GM10266 (cell line): ENCODE measurements around the gene FGL2.

Source experiments
- DNase-seq: peaks from one replicate; pipeline ENCODE4 v3.0.0; 2012; ENCODE audit errors: extremely low spot score
- TF ChIP-seq, protein P1 (sequence below): IDR thresholded peaks from 2 replicates; pipeline ENCODE4 v1.5.1; 2012; ENCODE audit warnings: mild to moderate bottlenecking, low read depth; ENCODE audit not compliant: control insufficient read depth, insufficient read depth; ENCODE audit errors: missing control alignments

The FGL2 gene, protein sequence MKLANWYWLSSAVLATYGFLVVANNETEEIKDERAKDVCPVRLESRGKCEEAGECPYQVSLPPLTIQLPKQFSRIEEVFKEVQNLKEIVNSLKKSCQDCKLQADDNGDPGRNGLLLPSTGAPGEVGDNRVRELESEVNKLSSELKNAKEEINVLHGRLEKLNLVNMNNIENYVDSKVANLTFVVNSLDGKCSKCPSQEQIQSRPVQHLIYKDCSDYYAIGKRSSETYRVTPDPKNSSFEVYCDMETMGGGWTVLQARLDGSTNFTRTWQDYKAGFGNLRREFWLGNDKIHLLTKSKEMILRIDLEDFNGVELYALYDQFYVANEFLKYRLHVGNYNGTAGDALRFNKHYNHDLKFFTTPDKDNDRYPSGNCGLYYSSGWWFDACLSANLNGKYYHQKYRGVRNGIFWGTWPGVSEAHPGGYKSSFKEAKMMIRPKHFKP

DNA sequence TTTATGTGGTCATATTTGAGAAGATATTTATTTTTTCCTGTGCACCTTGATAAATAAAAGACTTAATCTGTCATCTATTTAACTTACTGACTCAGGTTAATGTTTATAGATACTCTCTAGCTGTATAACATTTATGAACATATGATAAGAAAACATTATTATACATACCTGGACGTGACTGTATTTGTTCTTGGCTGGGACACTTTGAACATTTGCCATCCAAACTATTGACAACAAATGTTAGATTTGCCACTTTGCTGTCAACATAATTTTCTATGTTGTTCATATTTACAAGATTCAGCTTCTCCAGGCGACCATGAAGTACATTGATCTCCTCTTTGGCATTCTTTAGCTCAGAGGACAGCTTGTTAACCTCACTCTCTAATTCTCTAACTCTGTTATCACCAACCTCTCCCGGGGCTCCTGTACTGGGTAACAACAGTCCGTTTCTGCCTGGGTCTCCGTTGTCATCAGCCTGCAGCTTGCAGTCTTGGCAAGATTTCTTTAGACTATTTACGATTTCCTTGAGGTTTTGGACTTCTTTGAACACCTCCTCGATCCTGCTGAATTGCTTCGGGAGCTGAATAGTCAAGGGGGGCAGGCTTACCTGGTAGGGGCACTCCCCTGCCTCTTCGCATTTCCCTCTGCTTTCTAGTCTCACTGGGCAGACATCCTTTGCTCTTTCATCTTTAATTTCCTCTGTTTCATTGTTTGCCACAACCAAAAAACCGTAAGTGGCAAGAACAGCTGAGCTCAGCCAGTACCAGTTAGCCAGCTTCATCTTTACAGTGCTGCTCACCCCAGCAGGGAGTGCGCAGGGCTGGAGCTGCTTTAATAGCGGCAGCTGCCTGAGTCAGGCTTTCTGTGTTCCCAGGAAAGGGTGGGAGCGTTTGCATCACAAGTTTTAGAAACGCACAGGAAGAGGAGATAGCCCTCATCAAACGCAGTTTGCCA, at the start of gene FGL2:
TSS of gene FGL2 (minus strand) at position 807 of the 954 bp plus-strand sequence. CDS start at position 781, 26 bp downstream.
- TF ChIP-seq, protein P1, sequence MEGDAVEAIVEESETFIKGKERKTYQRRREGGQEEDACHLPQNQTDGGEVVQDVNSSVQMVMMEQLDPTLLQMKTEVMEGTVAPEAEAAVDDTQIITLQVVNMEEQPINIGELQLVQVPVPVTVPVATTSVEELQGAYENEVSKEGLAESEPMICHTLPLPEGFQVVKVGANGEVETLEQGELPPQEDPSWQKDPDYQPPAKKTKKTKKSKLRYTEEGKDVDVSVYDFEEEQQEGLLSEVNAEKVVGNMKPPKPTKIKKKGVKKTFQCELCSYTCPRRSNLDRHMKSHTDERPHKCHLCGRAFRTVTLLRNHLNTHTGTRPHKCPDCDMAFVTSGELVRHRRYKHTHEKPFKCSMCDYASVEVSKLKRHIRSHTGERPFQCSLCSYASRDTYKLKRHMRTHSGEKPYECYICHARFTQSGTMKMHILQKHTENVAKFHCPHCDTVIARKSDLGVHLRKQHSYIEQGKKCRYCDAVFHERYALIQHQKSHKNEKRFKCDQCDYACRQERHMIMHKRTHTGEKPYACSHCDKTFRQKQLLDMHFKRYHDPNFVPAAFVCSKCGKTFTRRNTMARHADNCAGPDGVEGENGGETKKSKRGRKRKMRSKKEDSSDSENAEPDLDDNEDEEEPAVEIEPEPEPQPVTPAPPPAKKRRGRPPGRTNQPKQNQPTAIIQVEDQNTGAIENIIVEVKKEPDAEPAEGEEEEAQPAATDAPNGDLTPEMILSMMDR: no peak
- no peak for DNase-seq

DNA sequence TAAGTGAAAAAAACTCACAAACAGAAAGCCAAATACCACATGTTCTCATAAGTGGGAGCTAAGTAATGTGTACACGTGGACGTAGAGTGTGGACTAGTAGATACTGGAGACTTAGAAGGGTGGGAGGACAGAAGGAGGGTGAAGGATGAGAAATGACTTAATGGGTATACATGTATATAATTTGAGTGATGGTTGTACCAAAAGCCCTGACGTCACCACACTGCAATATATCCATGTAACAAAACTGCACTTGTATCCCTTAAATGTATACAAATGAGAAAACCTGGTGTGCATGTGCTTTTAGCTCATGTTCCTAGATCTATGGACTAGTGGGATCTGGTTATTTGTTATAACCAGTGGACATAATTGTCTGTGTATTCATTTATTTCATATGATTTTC, 48.5 kb upstream of the FGL2 start:
- TF ChIP-seq, protein P1: no peak
- DNase-seq: no peak

DNA sequence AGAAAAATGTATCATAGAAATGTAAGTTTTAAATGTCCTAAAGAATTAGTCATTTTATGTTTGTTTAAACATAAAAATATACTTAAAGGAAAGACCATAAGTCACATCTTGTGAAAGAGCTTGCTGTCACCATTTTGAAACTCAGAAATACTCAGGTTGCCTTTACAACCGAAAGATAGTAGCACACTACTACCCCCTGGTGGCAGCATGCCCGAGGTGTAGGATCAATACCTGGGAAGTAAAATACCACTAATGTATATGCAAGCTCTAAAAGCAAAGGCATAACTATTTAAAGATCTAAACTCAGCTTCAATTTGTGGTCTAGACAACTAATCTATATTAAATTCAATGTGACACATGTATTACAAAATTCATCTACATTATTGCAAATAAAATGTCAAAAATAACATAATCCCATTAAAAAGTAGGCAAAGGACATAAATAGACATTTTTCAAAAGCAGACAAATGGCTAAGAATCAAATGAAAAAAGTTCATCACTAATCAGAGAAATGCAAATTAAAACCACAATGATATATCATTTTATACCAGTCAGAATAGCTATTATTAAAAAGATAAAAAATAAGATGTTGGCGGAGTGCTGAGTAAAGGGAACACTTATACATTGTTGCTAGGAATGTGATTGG, 47.7 kb upstream of the FGL2 start:
- DNase-seq: peak; percentile 53
- TF ChIP-seq, protein P1: peak; percentile 69

DNA sequence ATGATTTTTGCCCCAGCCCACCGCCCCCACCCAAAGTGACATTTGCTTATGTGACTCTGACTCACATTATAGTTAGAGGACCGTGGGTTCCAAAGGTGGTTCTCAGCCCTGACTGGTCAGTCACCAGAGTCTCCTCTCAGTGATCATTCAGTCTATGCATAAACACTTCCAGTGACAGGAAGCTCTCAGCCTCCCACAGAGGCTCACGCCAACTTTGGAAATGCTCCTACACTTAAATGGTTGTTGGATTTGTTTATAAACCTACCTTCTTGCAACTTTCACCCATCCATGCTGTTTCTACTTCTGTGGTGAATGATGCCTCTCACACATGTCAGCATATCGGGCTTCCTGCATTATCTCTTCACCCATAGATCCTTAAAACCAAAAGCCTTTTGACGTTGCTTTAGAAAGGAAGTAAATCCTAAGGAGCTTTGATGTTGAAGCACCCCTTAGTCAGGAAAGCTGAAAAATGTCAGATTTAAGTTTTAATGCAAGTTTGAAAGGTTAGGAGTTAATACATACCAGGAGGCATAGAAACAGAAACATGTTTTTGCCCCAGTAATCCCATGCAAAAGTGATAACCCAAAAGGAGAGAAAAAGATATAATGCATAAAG, 46.5 kb upstream of the FGL2 start:
- no peak for DNase-seq
- TF ChIP-seq, protein P1: no peak

DNA sequence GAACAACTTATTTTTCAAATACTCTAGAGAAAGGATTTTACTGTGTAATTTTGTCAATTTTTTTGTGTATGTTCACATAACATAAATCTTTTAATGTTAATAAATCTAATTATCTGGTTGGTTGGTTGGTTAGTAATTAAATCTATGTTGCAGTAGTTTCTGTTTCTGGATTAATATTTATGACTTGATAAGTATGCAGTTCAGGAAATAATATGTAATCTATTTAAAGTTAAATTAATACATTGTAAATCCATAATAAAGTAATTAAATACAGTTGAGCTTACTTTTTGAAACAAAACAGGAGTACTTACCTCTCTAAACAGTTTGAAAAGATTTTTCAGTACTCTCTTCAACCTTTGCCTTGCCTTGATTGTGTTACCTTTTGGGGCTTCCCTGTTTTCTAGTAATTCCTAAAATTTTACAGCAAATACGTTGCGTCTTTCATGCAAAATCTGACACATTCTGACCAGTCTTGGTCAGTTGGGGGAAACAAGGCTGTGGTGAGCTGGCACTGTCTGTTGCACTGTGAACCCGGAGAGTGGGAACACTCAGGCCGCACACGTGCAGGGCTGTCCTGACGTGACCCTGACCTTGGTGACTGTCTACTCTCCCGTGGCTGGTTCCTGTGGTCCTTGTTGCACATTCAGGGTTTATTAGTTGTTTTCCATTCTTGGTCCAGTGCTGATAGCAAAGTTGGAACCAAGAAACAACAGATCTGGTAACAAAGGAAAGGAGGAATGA, 45.6 kb upstream of the FGL2 start:
- TF ChIP-seq, protein P1: no peak
- no peak for DNase-seq

DNA sequence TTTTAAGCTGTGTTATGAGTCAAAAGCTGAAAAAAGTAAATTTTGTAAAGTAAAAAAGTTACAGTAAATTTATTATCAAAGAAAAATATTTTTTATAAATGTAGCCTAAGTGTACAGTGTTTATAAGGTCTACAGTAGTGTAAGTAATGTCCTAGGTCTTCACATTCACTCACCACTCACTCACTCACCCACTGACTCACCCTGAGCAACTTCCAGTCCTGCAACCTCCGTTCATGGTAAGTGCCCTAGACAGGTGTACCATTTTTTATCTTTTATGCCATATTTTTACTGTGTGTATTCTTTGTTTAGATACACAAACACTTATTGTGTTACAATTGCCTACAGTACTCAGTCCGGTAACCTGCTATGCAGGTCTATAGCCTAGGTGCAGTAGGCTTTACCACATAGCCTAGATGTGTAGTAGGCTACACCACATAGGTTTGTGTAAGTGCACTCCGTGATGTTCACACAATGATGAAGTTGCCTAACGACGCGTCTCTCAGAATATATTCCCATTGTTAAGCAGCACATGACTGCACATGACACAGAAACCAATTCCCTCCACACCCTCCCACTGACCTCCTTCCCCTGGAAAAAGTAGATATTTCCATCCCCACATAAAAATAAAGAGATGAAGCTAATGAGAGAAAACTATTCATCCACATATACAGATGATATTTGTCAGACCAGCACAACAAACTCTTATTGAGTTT, 44.8 kb upstream of the FGL2 start:
- TF ChIP-seq, protein P1: no peak
- no peak for DNase-seq
